CD4-positive, alpha-beta T cell (primary cell): Measurements from ENCODE around the gene TRAF5. TPM values are rescaled to one million over a fixed set of nuclear protein-coding genes. Genes with fewer than 3 reads are reported as not detected.

Experiments
- ATAC-seq: fragments of 200-7000 bp; cut with Tn5 transposase; one replicate; pipeline ENCODE4 v1.10.0; 2022; ENCODE audit warnings: mild to moderate bottlenecking; ENCODE audit not compliant: poor library complexity
- CTCF ChIA-PET: fragments of 350-600 bp; sonication (Branson Sonifier 250); formaldehyde crosslinking; loops from one replicate; lab custom pipeline; 2021; ENCODE audit warnings: antibody characterized with exemption, inconsistent platforms; lab: Charles Lee
- POLR2A ChIA-PET: fragments of 350-600 bp; sonication (Branson Sonifier 250); formaldehyde crosslinking; loops from one replicate; lab custom pipeline; 2021; ENCODE audit warnings: antibody characterized with exemption, inconsistent platforms; lab: Charles Lee
- DNase-seq, 14 experiments: peaks; one replicate each; pipeline ENCODE4 v3.0.0-alpha.2; 2013 to 2020; ENCODE audit warnings: mixed read lengths in 2 of 14
- H3K27ac ChIP-seq, 2 donors: one replicate each; pipeline versions ENCODE4 v1.5.1 to v1.7.0; 2013; ENCODE audit warnings: low read length in 2 of 2, low read depth in 1 of 2, mild to moderate bottlenecking in 1 of 2
- H3K27me3 ChIP-seq, 2 experiments: 1 replicate in 1 of 2; 2 replicates in 1 of 2; pipeline versions ENCODE4 v1.6.1 to v1.7.0; 2013; ENCODE audit warnings: low read length in 2 of 2, control low read depth in 1 of 2, mild to moderate bottlenecking in 1 of 2, moderate library complexity in 1 of 2; ENCODE audit not compliant: insufficient read depth in 2 of 2, control insufficient read depth in 1 of 2
- H3K36me3 ChIP-seq: one replicate; pipeline ENCODE4 v1.6.1; 2013; ENCODE audit warnings: low read length, control low read depth; ENCODE audit not compliant: insufficient read depth
- H3K4me1 ChIP-seq: one replicate; pipeline ENCODE4 v1.6.1; 2013; ENCODE audit warnings: low read length, control low read depth; ENCODE audit not compliant: insufficient read depth
- H3K4me3 ChIP-seq: one replicate; pipeline ENCODE4 v1.5.1; 2013; ENCODE audit warnings: mild to moderate bottlenecking, low read length, moderate library complexity
- H3K9me3 ChIP-seq, 2 experiments: 1 replicate in 1 of 2; 2 replicates in 1 of 2; pipeline versions ENCODE4 v1.6.1 to v1.7.0; 2013; ENCODE audit warnings: low read length in 2 of 2, mild to moderate bottlenecking in 2 of 2, control low read depth in 1 of 2, moderate library complexity in 1 of 2; ENCODE audit not compliant: control insufficient read depth in 1 of 2, insufficient read depth in 1 of 2
- H3K27ac Mint-ChIP-seq: one replicate; pipeline ENCODE4 v1.8.0; 2020; ENCODE audit warnings: mixed read lengths
- H3K27me3 Mint-ChIP-seq: one replicate; pipeline ENCODE4 v1.8.0; 2021; ENCODE audit warnings: mixed read lengths
- H3K36me3 Mint-ChIP-seq: one replicate; pipeline ENCODE4 v1.8.0; 2021; ENCODE audit warnings: low read depth, mixed read lengths
- H3K4me1 Mint-ChIP-seq: one replicate; pipeline ENCODE4 v1.8.0; 2021; ENCODE audit warnings: low read depth, mixed read lengths
- H3K4me3 Mint-ChIP-seq: one replicate; pipeline ENCODE4 v1.8.0; 2020; ENCODE audit warnings: mild to moderate bottlenecking, mixed read lengths
- H3K9me3 Mint-ChIP-seq: one replicate; pipeline ENCODE4 v1.8.0; 2020; ENCODE audit warnings: mixed read lengths
- CTCF ChIP-seq: fragments of 200-600 bp; IDR thresholded peaks from one replicate; pipeline ENCODE4 v1.8.0; 2022; ENCODE audit warnings: antibody characterized with exemption, mild to moderate bottlenecking
- intact Hi-C, 2 experiments: fragments of 100-400 bp; cut with DNase I in 1 of 2; cut with micrococcal nuclease in 1 of 2; formaldehyde crosslinking; loops; one replicate each; pipeline versions ENCODE4 v1.15.1 to v1.9.0; 2023 to 2025; cut with DNase I, micrococcal nuclease
- total RNA-seq, 174 experiments: library from RNA in 2 of 174; stranded (reverse) in 2 of 174; gene quantifications; one replicate each; pipeline ENCODE4 v1.2.3 and lab custom pipeline; 2021 to 2026

TRAF5 gene
- total RNA-seq, 2 experiments from 2014 or later = 21.9 to 23.2 TPM

GRCh38 chr1:211370669-211371068 lies 44.0 kb downstream of the TRAF5 start:
- Histone ChIP-seq H3K27ac (no peak overlapping the region), H3K4me3 (no peak overlapping the region), H3K9me3 (no peaks in the 10 kb centered on the region), H3K4me1 (no peaks in the 10 kb centered on the region), H3K36me3 (peaks cover 83% of the 10 kb centered on the region), H3K27me3 (no peaks in the 10 kb centered on the region)
- Mint-ChIP-seq H3K4me3 (no peak overlapping the region), H3K4me1 (no peaks in the 10 kb centered on the region), H3K27ac (peak overlapping the region; percentile 34), H3K9me3 (no peaks in the 10 kb centered on the region), H3K36me3 (peaks cover 94% of the 10 kb centered on the region), H3K27me3 (no peaks in the 10 kb centered on the region)
- CTCF ChIA-PET = no interaction called here
- intact Hi-C loops = loop anchor here in 1 of 2 experiments (10.0 kb wide), 1 partner anchor 46 kb away; the partner anchor contains the start of gene TRAF5
- no peak for TF ChIP-seq CTCF
- POLR2A ChIA-PET = no interaction called here
- DNase-seq = no peak
- no peak for ATAC-seq

GRCh38 chr1:211371406-211372105 lies 44.9 kb downstream of the TRAF5 start:
- DNase-seq (no peak), ATAC-seq (no peak)
- POLR2A ChIA-PET = no interaction called here
- H3K9me3 Mint-ChIP-seq = no peaks in the 10 kb centered on the region
- Histone ChIP-seq H3K27me3 (no peaks in the 10 kb centered on the region), H3K4me1 (no peaks in the 10 kb centered on the region), H3K9me3 (no peaks in the 10 kb centered on the region), H3K27ac (no peak overlapping the region), H3K36me3 (peaks cover 81% of the 10 kb centered on the region), H3K4me3 (no peak overlapping the region)
- no peak for TF ChIP-seq CTCF
- CTCF ChIA-PET = interaction anchor here (1.1 kb wide), 1 partner anchor 18 kb away, joined by 3 read pairs; no protein-coding TSS in a partner anchor
- no peak overlapping the region for H3K4me3 Mint-ChIP-seq
- no peaks in the 10 kb centered on the region for H3K27me3 Mint-ChIP-seq
- H3K4me1 Mint-ChIP-seq = no peaks in the 10 kb centered on the region
- H3K27ac Mint-ChIP-seq = no peak overlapping the region
- peaks cover 94% of the 10 kb centered on the region for H3K36me3 Mint-ChIP-seq
- intact Hi-C loops = loop anchor here in 1 of 2 experiments (10.0 kb wide), 1 partner anchor 47 kb away; the partner anchor contains the start of gene TRAF5

GRCh38 chr1:211372463-211372862 lies 45.8 kb downstream of the TRAF5 start:
- H3K4me1 Mint-ChIP-seq = peaks cover 2% of the 10 kb centered on the region
- Histone ChIP-seq H3K36me3 (peaks cover 79% of the 10 kb centered on the region), H3K9me3 (no peaks in the 10 kb centered on the region), H3K4me3 (no peak overlapping the region), H3K27ac (no peak overlapping the region), H3K4me1 (no peaks in the 10 kb centered on the region), H3K27me3 (no peaks in the 10 kb centered on the region)
- no peak overlapping the region for H3K27ac Mint-ChIP-seq
- no peaks in the 10 kb centered on the region for H3K27me3 Mint-ChIP-seq
- no peak overlapping the region for H3K4me3 Mint-ChIP-seq
- ATAC-seq (no peak), DNase-seq (no peak)
- POLR2A ChIA-PET = no interaction called here
- no peaks in the 10 kb centered on the region for H3K9me3 Mint-ChIP-seq
- CTCF ChIA-PET = interaction anchor here (1.1 kb wide), 1 partner anchor 19 kb away, joined by 3 read pairs; no protein-coding TSS in a partner anchor
- H3K36me3 Mint-ChIP-seq = peaks cover 90% of the 10 kb centered on the region
- TF ChIP-seq CTCF = no peak
- intact Hi-C loops = loop anchor here in 1 of 2 experiments (10.0 kb wide), 1 partner anchor 48 kb away; the partner anchor contains the start of gene TRAF5
